ENCODE results near the gene LDB1. TPM values are rescaled to one million over a fixed set of nuclear protein-coding genes. Genes with fewer than 3 reads are reported as not detected.
A peak's percentile ranks its signal among the peaks of the same experiment; 100 is the strongest.

LDB1 gene
- total and polyA plus RNA-seq, 10 of the 15 experiments (the other 5 are each of a cell fraction or from before 2014, with no cell fraction given), result 1.7 to 71.5 (median 36.9) TPM

DNA sequence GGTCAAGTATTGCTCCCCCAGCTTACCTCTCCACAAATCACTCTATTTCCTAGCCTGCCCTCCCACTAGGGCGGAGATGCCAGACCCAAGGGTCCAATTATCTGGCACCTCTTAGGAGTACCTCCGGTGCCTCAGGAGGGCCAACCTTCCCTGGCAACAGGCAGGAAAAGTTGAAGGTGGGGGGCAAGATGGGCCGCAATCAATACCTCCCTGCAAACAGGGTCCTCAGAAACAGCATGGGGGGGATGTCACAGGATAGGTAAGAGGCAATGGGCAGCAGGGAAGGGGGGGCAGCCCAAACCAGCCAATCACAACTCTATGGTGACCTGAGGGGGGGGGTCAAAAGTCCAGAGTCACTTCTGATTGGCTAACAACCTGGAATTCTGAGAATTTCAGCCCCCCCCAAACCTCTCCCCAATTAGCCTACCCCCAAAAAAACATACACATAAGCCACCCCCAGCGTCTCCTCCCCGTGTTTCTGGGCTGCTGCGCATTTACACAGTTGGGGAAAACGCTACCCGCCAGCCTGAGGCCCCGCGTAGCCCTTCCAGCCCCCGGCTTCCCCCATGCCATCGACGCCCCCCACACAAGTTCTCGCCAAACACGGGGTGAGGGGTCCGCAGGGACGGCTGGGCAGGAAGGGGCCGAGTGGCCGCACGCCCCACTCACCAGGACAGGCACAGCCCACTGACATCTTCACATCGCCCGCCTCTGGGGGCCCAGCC lies 589 bp downstream of the LDB1 start:
- no peak for DNase-seq (ENCODE audit: low read depth, low spot score)
- Histone ChIP-seq H3K9me3 (replicated peaks; ENCODE audit: control insufficient read depth, insufficient read depth, low read length) (no peaks in the 10 kb centered on the region), H4K20me1 (ENCODE audit: control insufficient read depth, insufficient read depth) (no peaks in the 10 kb centered on the region), H3K4me3 (peak overlapping the region; percentile 98), H3K36me3 (ENCODE audit: control insufficient read depth in 2 of 2, insufficient read depth in 2 of 2, low read length in 1 of 2) (no peaks in the 10 kb centered on the region; a peak in 1 of 4 replicates), H3K4me2 (ENCODE audit: control insufficient read depth, insufficient read depth) (peak overlapping the region; percentile 99), H2AFZ (ENCODE audit: control insufficient read depth, low read depth, low read length) (peak overlapping the region; percentile 91), H3K4me1 (ENCODE audit: control insufficient read depth, insufficient read depth, low read length) (peaks cover 47% of the 10 kb centered on the region), H3K79me2 (ENCODE audit: control insufficient read depth, insufficient read depth, low read length) (peaks cover 55% of the 10 kb centered on the region), H3K27me3 (replicated peaks in 1 of 2; ENCODE audit: control insufficient read depth in 2 of 2, insufficient read depth in 2 of 2, low read length in 1 of 2) (no peaks in the 10 kb centered on the region), H3K27ac (ENCODE audit: control insufficient read depth, insufficient read depth) (peak overlapping the region; percentile 90), H3K9ac (ENCODE audit: control insufficient read depth, insufficient read depth, low read length) (peak overlapping the region; percentile 88)
- no TSS peak for BruUV-seq (replicated peaks)
- FAIRE-seq, result peak; percentile 56
- ChIA-PET POLR2A (interaction anchor here (0.7 to 1.4 kb wide), 6 partner anchors 12 to 384 kb away, joined by 3 to 6 read pairs (median 3); partner anchors contain the start of genes OGA and SUFU), SMC1A (ENCODE audit: uncharacterized antibody, unreplicated experiment) (interaction anchor here (0.8 to 1.8 kb wide), 4 partner anchors 8 to 110 kb away, joined by 3 to 7 read pairs (median 4); partner anchors contain the start of genes NOLC1 and PPRC1), RAD21 (ENCODE audit: unreplicated experiment) (interaction anchor here (1.0 to 1.4 kb wide), 2 partner anchors 110 to 279 kb away, joined by 3 to 8 read pairs; no protein-coding TSS in a partner anchor), CTCF (interaction anchor here (0.6 to 2.0 kb wide), 6 partner anchors 12 to 279 kb away, joined by 3 to 16 read pairs (median 4); partner anchors contain the start of gene PPRC1)
- peak; percentile 37 for ATAC-seq
- intact Hi-C loops (cut with micrococcal nuclease; ENCODE audit: unreplicated experiment), result loop anchor here (1.0 to 5.0 kb wide), 2 partner anchors 13 to 282 kb away; no protein-coding TSS in a partner anchor
- WGBS (ENCODE audit: insufficient coverage, insufficient replicate concordance, low lambda C conversion rate, missing lambda C conversion rate), result 1% methylated on average over 20 of the region's 22 CpGs
- in situ Hi-C loops (cut with MboI), result no loop called here
- TF ChIP-seq IKZF2 (IDR thresholded peaks at IDR 0.05), result no peak
- TF ChIP-seq RFX5 (IDR thresholded peaks at IDR 0.05; ENCODE audit: low read depth, low read length), result no peak
- TF ChIP-seq NFYB (IDR thresholded peaks at IDR 0.05; ENCODE audit: insufficient read depth, low read depth, low read length), result peak; percentile 97
- TF ChIP-seq TARDBP (IDR thresholded peaks at IDR 0.05; ENCODE audit: borderline replicate concordance), result no peak
- TF ChIP-seq, protein P1, sequence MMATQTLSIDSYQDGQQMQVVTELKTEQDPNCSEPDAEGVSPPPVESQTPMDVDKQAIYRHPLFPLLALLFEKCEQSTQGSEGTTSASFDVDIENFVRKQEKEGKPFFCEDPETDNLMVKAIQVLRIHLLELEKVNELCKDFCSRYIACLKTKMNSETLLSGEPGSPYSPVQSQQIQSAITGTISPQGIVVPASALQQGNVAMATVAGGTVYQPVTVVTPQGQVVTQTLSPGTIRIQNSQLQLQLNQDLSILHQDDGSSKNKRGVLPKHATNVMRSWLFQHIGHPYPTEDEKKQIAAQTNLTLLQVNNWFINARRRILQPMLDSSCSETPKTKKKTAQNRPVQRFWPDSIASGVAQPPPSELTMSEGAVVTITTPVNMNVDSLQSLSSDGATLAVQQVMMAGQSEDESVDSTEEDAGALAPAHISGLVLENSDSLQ (IDR thresholded peaks at IDR 0.05), result peak; percentile 32; the same call in 1 of the 2 replicates
- TF ChIP-seq ZSCAN29 (IDR thresholded peaks at IDR 0.05), result no peak
- no peak for TF ChIP-seq RCOR1 (conservative IDR thresholded peaks at IDR 0.05; ENCODE audit: low read depth, low read length)
- TF ChIP-seq, protein P2, sequence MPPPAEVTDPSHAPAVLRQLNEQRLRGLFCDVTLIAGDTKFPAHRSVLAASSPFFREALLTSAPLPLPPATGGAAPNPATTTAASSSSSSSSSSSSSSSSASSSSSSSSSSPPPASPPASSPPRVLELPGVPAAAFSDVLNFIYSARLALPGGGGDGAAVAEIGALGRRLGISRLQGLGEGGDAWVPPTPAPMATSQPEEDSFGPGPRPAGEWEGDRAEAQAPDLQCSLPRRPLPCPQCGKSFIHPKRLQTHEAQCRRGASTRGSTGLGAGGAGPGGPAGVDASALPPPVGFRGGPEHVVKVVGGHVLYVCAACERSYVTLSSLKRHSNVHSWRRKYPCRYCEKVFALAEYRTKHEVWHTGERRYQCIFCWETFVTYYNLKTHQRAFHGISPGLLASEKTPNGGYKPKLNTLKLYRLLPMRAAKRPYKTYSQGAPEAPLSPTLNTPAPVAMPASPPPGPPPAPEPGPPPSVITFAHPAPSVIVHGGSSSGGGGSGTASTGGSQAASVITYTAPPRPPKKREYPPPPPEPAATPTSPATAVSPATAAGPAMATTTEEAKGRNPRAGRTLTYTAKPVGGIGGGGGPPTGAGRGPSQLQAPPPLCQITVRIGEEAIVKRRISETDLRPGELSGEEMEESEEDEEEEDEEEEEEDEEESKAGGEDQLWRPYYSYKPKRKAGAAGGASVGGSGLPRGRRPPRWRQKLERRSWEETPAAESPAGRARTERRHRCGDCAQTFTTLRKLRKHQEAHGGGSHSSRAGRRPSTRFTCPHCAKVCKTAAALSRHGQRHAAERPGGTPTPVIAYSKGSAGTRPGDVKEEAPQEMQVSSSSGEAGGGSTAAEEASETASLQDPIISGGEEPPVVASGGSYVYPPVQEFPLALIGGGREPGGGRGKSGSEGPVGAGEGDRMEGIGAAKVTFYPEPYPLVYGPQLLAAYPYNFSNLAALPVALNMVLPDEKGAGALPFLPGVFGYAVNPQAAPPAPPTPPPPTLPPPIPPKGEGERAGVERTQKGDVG (CRISPR knock-in tag; IDR thresholded peaks at IDR 0.05), result no peak
- 0 out of 2 replicates have a peak, but pooled peaks have one; percentile 27 for TF ChIP-seq CHD2 (IDR thresholded peaks at IDR 0.05; ENCODE audit: borderline replicate concordance, low read depth, low read length)
- no peak for TF ChIP-seq ETV6 (conservative IDR thresholded peaks at IDR 0.05 in 1 of 2, IDR thresholded peaks at IDR 0.05 in 1 of 2; ENCODE audit: borderline replicate concordance in 1 of 2, low read depth in 1 of 2)
- TF ChIP-seq FOXK2 (IDR thresholded peaks at IDR 0.05), result no peak
- TF ChIP-seq, protein P3, sequence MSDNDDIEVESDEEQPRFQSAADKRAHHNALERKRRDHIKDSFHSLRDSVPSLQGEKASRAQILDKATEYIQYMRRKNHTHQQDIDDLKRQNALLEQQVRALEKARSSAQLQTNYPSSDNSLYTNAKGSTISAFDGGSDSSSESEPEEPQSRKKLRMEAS (IDR thresholded peaks at IDR 0.05; ENCODE audit: low read depth, low read length), result no peak
- TF ChIP-seq RB1 (IDR thresholded peaks at IDR 0.05; ENCODE audit: borderline replicate concordance), result no peak
- peak; percentile 83 for TF ChIP-seq SP1 (IDR thresholded peaks at IDR 0.05; ENCODE audit: low read depth, low read length)
- TF ChIP-seq, protein P4, sequence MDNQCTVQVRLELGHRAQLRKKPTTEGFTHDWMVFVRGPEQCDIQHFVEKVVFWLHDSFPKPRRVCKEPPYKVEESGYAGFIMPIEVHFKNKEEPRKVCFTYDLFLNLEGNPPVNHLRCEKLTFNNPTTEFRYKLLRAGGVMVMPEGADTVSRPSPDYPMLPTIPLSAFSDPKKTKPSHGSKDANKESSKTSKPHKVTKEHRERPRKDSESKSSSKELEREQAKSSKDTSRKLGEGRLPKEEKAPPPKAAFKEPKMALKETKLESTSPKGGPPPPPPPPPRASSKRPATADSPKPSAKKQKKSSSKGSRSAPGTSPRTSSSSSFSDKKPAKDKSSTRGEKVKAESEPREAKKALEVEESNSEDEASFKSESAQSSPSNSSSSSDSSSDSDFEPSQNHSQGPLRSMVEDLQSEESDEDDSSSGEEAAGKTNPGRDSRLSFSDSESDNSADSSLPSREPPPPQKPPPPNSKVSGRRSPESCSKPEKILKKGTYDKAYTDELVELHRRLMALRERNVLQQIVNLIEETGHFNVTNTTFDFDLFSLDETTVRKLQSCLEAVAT (IDR thresholded peaks at IDR 0.05), result 0 out of 2 replicates have a peak, but pooled peaks have one; percentile 37
- TF ChIP-seq MXI1 (IDR thresholded peaks at IDR 0.05; ENCODE audit: low read depth, low read length), result 0 out of 2 replicates have a peak, but pooled peaks have one; percentile 11
- peak; percentile 65 for TF ChIP-seq ATF7 (IDR thresholded peaks at IDR 0.05; ENCODE audit: low read depth)

Measured in GM12878 (cell line).